ENCODE results near the gene LRRC37A.
"Not testable (repeated sequence)": the region's sequence is repeated elsewhere in the genome, so short reads cannot be mapped to it uniquely, and the experiment has no call there.

DNA sequence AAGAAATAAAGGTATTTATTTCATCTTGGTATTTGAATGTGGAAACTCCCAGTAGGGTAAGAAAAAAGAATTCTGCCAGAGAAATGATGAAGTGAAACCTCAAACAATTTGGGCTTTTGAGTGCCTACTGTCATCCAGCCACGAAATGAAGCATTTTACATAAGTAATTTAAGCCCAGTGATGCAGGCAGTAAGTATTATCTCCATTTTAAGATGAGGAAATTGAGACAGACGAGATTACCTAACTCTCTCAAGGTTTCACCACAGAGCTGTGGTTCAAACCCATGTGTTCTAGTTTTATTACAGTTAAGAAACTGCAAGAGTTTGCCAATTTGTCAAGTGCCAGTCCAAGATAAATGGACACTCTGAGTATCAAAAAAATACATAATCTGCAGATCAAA lies 53.4 kb downstream of the LRRC37A start:
- TF ChIP-seq POLR2A (IDR thresholded peaks at IDR 0.05; ENCODE audit: low read length); GATA1 (IDR thresholded peaks at IDR 0.05; ENCODE audit: low read depth, low read length): not testable (repeated sequence)
